Keratinocyte (primary cell): ENCODE data around the gene NNAT.

Experiments used
- CTCF ChIP-seq, 3 experiments: IDR thresholded peaks in 1 of 3; conservative IDR thresholded peaks in 1 of 3; optimal IDR thresholded peaks in 1 of 3; 2 replicates in 2 of 3; 3 replicates in 1 of 3; pipeline versions ENCODE3 to v1.5.1; 2011; ENCODE audit warnings: low read length in 3 of 3, mild to moderate bottlenecking in 3 of 3, moderate library complexity in 2 of 3, control low read depth in 1 of 3, inconsistent platforms in 1 of 3; ENCODE audit not compliant: insufficient read depth in 2 of 3; ENCODE audit errors: extremely low read depth in 1 of 3
- EZH2 ChIP-seq: IDR thresholded peaks from one replicate; pipeline ENCODE4 v1.6.1; 2012; ENCODE audit warnings: inconsistent platforms, mild to moderate bottlenecking, low read length, moderate library complexity

DNA sequence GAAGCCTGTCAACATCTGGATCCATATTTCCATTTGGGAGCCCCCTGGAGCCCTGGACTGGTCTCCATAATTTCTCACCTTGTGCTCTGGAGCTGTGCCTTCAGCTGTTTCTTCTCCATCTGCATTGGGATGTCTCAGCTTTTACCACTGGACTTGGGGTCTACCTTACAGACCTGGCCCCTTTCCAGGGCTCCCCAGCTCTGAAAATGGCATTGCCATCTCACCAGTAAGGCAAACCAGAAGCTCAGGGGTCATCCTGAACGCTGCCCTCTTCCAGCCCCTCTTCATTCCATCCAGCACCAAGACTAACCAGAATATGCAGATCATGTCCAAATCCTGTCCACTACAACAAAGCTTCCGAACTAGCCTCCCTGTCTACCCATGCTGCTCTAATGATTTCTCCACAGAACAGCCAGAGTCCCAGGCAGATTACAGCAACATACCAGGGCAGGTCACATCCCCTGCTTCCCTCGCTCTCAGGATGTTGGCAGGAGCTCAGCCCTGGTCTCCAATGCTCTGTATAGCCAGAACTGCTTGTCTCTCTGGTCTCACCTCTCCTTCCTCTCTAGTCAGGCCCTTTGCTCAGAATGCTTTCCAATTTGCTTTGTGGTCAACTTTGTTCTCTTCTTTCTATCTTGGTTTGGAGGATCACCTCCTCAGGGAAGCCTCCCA is 17.7 kb upstream of the NNAT start:
- TF ChIP-seq CTCF (optimal IDR thresholded peaks at IDR 0.05 in 1 of 3, IDR thresholded peaks at IDR 0.05 in 1 of 3, conservative IDR thresholded peaks at IDR 0.05 in 1 of 3; ENCODE audit: extremely low read depth in 1 of 3, insufficient read depth in 2 of 3, low read length in 3 of 3) (no peak), EZH2 (no peak)
